PC-9 (cell line): ENCODE data around the gene SLC6A18. TPM values are rescaled to one million over a fixed set of nuclear protein-coding genes. Genes with fewer than 3 reads are reported as not detected.
"Not testable (repeated sequence)": the region's sequence is repeated elsewhere in the genome, so short reads cannot be mapped to it uniquely, and the experiment has no call there.

ENCODE experiments used
- BruUV-seq: library from RNA; stranded (reverse); fragments of 400-500 nt; replicated peaks from 2 replicates; lab custom pipeline; 2021; lab: Mats Ljungman, UMichigan
- CTCF ChIA-PET: fragments of 300-600 bp; sonication (Branson Sonifier 250); formaldehyde crosslinking; loops from one replicate; lab custom pipeline; 2022; ENCODE audit warnings: antibody characterized with exemption; lab: Charles Lee
- POLR2A ChIA-PET: fragments of 300-600 bp; sonication (Branson Sonifier 250); formaldehyde crosslinking; loops from one replicate; lab custom pipeline; 2022; ENCODE audit warnings: antibody characterized with exemption; ENCODE audit not compliant: unreplicated experiment; lab: Charles Lee
- DNase-seq, 2 experiments: peaks; one replicate each; pipeline versions ENCODE4 v3.0.0 to v3.0.0-alpha.2; 2015 to 2022; ENCODE audit warnings: mixed read lengths in 1 of 2
- H2AFZ ChIP-seq: fragments of 200-600 bp; sonication (generic); 2 replicates; pipeline ENCODE4 v1.8.1; 2017; ENCODE audit warnings: antibody characterized with exemption
- H3F3A ChIP-seq: fragments of 200-600 bp; sonication (generic); 2 replicates; pipeline ENCODE4 v1.8.1; 2017; ENCODE audit warnings: antibody characterized with exemption, mild to moderate bottlenecking, low read depth; ENCODE audit not compliant: insufficient read depth
- H3K27ac ChIP-seq: fragments of 200-600 bp; sonication (generic); 2 replicates; pipeline ENCODE4 v1.6.1; 2016; ENCODE audit warnings: mixed run types
- H3K27me3 ChIP-seq: fragments of 200-600 bp; sonication (generic); 2 replicates; pipeline ENCODE4 v1.6.1; 2016; ENCODE audit warnings: low read depth, mixed run types; ENCODE audit not compliant: insufficient read depth
- H3K36me3 ChIP-seq: fragments of 200-600 bp; sonication (generic); 2 replicates; pipeline ENCODE4 v1.6.1; 2016; ENCODE audit warnings: low read depth, mixed run types
- H3K4me1 ChIP-seq: fragments of 200-600 bp; sonication (generic); replicated peaks from 2 replicates; pipeline ENCODE4 v1.6.1; 2016; ENCODE audit warnings: mixed run types; ENCODE audit not compliant: insufficient read depth
- H3K4me2 ChIP-seq: fragments of 200-600 bp; sonication (generic); 2 replicates; pipeline ENCODE4 v1.6.1; 2017; ENCODE audit warnings: mixed run types
- H3K4me3 ChIP-seq: fragments of 200-600 bp; sonication (generic); 2 replicates; pipeline ENCODE4 v1.6.1; 2016; ENCODE audit warnings: mixed run types
- H3K79me2 ChIP-seq: fragments of 200-600 bp; sonication (generic); 2 replicates; pipeline ENCODE4 v1.6.1; 2017; ENCODE audit warnings: low read depth, mixed run types
- H3K9me2 ChIP-seq: fragments of 200-600 bp; sonication (generic); 2 replicates; pipeline ENCODE4 v1.8.1; 2017; ENCODE audit warnings: mild to moderate bottlenecking; ENCODE audit not compliant: insufficient read depth
- H3K9me3 ChIP-seq: fragments of 200-600 bp; sonication (generic); 2 replicates; pipeline ENCODE4 v1.8.1; 2016; ENCODE audit warnings: low read depth; ENCODE audit not compliant: insufficient read depth
- H4K20me1 ChIP-seq: fragments of 200-600 bp; sonication (generic); 2 replicates; pipeline ENCODE4 v1.8.1; 2017; ENCODE audit not compliant: insufficient read depth
- CTCF ChIP-seq: fragments of 200-600 bp; sonication (generic); conservative IDR thresholded peaks from 2 replicates; pipeline ENCODE4 v1.6.1; 2017; ENCODE audit warnings: mixed run types, antibody characterized with exemption, mild to moderate bottlenecking, moderate library complexity
- EZH2 ChIP-seq: fragments of 200-600 bp; sonication (generic); IDR thresholded peaks from 2 replicates; pipeline ENCODE4 v1.8.0; 2017; ENCODE audit warnings: antibody characterized with exemption, low read depth
- intact Hi-C: fragments of 100-400 bp; cut with micrococcal nuclease; formaldehyde crosslinking; loops from one replicate; pipeline ENCODE4 v1.10.0; 2022; ENCODE audit not compliant: unreplicated experiment
- total RNA-seq: library from RNA; stranded (reverse); gene quantifications from 2 replicates; pipeline ENCODE4 v1.2.3, GENCODE V29; 2021

The SLC6A18 gene
- total RNA-seq, 1 experiment from 2014 or later, result not detected

GRCh38 chr5:1285141-1285540 is 60.0 kb downstream of the SLC6A18 start:
- ChIA-PET POLR2A (no interaction called here), CTCF (interaction anchor here (0.6 to 0.7 kb wide), 2 partner anchors 1121 to 1515 kb away, joined by 3 to 7 read pairs; no protein-coding TSS in a partner anchor)
- no peak for DNase-seq
- BruUV-seq, result no TSS peak
- TF ChIP-seq CTCF, result no peak
- TF ChIP-seq EZH2, result no peak
- H3K27ac ChIP-seq, result no peak overlapping the region
- H2AFZ ChIP-seq, result no peak overlapping the region
- no peaks in the 10 kb centered on the region for H3K27me3 ChIP-seq
- intact Hi-C loops, result no loop called here
- H3K4me2 ChIP-seq, result no peak overlapping the region
- no peaks in the 10 kb centered on the region; the same call in 1 of the 2 replicates for H3K9me3 ChIP-seq
- no peaks in the 10 kb centered on the region for H3K36me3 ChIP-seq
- H4K20me1 ChIP-seq, result no peaks in the 10 kb centered on the region
- H3K4me3 ChIP-seq, result no peak overlapping the region
- H3K4me1 ChIP-seq, result peaks cover 10% of the 10 kb centered on the region
- H3F3A ChIP-seq, result 0 out of 2 replicates have a peak, but pooled peaks cover 7% of the 10 kb centered on the region
- no peaks in the 10 kb centered on the region for H3K9me2 ChIP-seq
- peaks cover 12% of the 10 kb centered on the region; the same call in 1 of the 2 replicates for H3K79me2 ChIP-seq

- peaks cover 12% of the 10 kb centered on the region; the same call in 1 of the 2 replicates for H3K79me2 ChIP-seq
- peaks cover 10% of the 10 kb centered on the region for H3K4me1 ChIP-seq
- no peak for TF ChIP-seq CTCF
- no peak for TF ChIP-seq EZH2
- no peak for DNase-seq
- intact Hi-C loops, result no loop called here
- ChIA-PET POLR2A (no interaction called here), CTCF (no interaction called here)
- H3K4me3 ChIP-seq, result no peak overlapping the region
- H3K27me3 ChIP-seq, result no peaks in the 10 kb centered on the region
- H3K9me2 ChIP-seq, result no peaks in the 10 kb centered on the region
- no peaks in the 10 kb centered on the region for H3K36me3 ChIP-seq
- 0 out of 2 replicates have a peak, but pooled peaks cover 7% of the 10 kb centered on the region for H3F3A ChIP-seq
- no peak overlapping the region for H3K4me2 ChIP-seq
- no peak overlapping the region for H3K27ac ChIP-seq
- H2AFZ ChIP-seq, result no peak overlapping the region
- no peaks in the 10 kb centered on the region for H4K20me1 ChIP-seq
- no peaks in the 10 kb centered on the region; the same call in 1 of the 2 replicates for H3K9me3 ChIP-seq
- BruUV-seq, result no TSS peak
Measured at GRCh38 chr5:1285883-1286291, 60.7 kb downstream of the SLC6A18 start.

DNA sequence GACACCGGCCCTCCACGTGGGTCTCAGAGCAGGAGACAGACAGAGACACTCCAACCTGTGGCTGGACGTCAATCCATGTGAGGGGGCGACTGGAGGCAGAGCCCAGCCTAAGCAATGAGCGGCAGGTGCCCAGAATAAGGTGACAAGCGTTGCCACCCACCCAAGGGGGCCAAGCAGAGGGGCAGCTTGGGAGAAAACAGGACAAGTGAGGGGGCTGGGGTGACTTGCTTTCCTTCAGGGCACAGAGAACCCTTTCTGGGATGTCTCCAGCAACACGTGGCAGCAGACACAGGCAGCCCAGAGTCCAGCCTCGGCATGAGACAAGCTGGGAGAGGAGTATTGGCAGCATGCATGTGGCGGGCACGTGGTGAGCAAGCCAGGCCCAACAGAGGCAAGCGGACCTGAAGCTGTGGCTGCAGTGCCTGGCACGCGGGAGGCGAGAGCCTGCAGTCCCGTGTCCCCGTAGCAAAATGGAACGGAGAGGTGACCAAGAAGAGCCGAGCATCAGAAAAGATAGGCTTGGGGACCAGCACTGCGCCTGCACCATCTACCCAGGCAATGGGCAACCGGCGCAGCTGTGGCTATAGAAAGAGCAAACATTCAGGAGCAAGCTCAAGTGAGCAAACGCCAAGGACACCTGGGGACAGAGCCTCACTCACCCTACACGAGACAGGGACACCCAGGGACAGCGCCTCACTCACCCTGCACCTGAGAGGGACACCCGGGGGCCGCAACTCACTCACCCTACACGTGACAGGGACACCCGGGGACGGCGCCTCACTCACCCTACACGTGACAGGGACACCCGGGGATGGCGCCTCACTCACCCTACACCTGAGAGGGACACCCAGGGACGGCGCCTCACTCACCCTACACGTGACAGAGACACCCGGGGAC is 63.5 kb downstream of the SLC6A18 start:
- POLR2A ChIA-PET, result no interaction called here
- Histone ChIP-seq H3K79me2 (no peaks in the 10 kb centered on the region), H3K4me1 (peaks cover 10% of the 10 kb centered on the region), H3K9me2 (no peaks in the 10 kb centered on the region), H3K4me2 (no peak overlapping the region), H2AFZ (no peak overlapping the region), H3K36me3 (no peaks in the 10 kb centered on the region), H3K4me3 (no peak overlapping the region), H4K20me1 (no peaks in the 10 kb centered on the region), H3K27me3 (no peaks in the 10 kb centered on the region), H3K27ac (no peak overlapping the region), H3F3A (0 out of 2 replicates have a peak, but pooled peaks cover 7% of the 10 kb centered on the region), H3K9me3 (no peaks in the 10 kb centered on the region; the same call in 1 of the 2 replicates)
- no peak for TF ChIP-seq EZH2
- TF ChIP-seq CTCF, result no peak
- BruUV-seq, result no TSS peak
- intact Hi-C loops, result no loop called here
- no peak for DNase-seq
- CTCF ChIA-PET, result no interaction called here

DNA sequence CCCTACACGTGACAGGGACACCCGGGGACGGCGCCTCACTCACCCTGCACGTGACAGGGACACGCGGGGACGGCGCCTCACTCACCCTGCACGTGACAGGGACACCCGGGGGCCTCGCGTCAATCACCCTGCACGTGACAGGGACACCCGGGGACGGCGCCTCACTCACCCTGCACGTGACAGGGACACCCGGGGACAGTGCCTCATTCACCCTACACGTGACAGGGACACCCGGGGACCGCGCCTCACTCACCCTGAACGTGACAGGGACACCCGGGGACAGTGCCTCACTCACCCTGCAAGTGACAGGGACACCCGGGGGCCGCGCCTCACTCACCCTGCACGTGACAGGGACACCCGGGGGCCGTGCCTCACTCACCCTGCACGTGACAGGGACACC is 64.4 kb downstream of the SLC6A18 start:
- H3K4me1 ChIP-seq, H3K79me2 ChIP-seq, CTCF ChIA-PET, H3K27ac ChIP-seq, BruUV-seq, H3K36me3 ChIP-seq, H3K27me3 ChIP-seq, intact Hi-C loops, H3K4me2 ChIP-seq, POLR2A ChIA-PET, H3K4me3 ChIP-seq, H3K9me2 ChIP-seq, H3K9me3 ChIP-seq, H4K20me1 ChIP-seq, H2AFZ ChIP-seq, DNase-seq, H3F3A ChIP-seq: not testable (repeated sequence)

DNA sequence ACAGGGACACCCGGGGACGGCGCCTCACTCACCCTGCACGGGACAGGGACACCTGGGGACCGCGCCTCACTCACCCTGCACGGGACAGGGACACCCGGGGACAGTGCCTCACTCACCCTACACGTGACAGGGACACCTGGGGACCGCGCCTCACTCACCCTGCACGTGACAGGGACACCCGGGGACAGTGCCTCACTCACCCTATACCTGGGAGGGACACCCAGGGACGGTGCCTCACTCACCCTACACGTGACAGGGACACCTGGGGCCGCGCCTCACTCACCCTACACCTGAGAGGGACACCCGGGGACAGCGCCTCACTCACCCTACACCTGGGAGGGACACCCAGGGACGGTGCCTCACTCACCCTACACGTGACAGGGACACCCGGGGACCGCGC is 65.8 kb downstream of the SLC6A18 start:
- H3F3A ChIP-seq, H3K4me2 ChIP-seq, DNase-seq, H3K4me3 ChIP-seq, H3K9me2 ChIP-seq, CTCF ChIA-PET, H4K20me1 ChIP-seq, POLR2A ChIA-PET, intact Hi-C loops, H3K79me2 ChIP-seq, H3K27ac ChIP-seq, BruUV-seq, H3K9me3 ChIP-seq, H3K4me1 ChIP-seq, H3K27me3 ChIP-seq, H2AFZ ChIP-seq, H3K36me3 ChIP-seq: not testable (repeated sequence)
